CD14-positive monocyte (primary cell): ENCODE data around the gene SAT2. TPM values are rescaled to one million over a fixed set of nuclear protein-coding genes. Genes with fewer than 3 reads are reported as not detected.

Source experiments
- DNase-seq, 3 donors: peaks; one replicate each; pipeline ENCODE4 v3.0.0-alpha.2; 2011 to 2022
- H2AFZ ChIP-seq: 2 replicates; pipeline ENCODE4 v1.6.0; 2012; ENCODE audit warnings: mild to moderate bottlenecking, low read depth, low read length, inconsistent platforms; ENCODE audit not compliant: insufficient read depth, poor library complexity, severe bottlenecking
- H3K27ac ChIP-seq, 2 donors: 1 replicate in 1 of 2; 2 replicates in 1 of 2; pipeline ENCODE4 v1.5.1; 2012 to 2013; ENCODE audit warnings: low read length in 2 of 2, control low read depth in 1 of 2, inconsistent platforms in 1 of 2, low read depth in 1 of 2, mild to moderate bottlenecking in 1 of 2
- H3K27me3 ChIP-seq, 2 donors: one replicate each; pipeline versions ENCODE4 v1.6.0 to v1.6.1; 2011 to 2013; ENCODE audit warnings: low read length in 2 of 2; ENCODE audit not compliant: control insufficient read depth in 2 of 2, insufficient read depth in 2 of 2
- H3K36me3 ChIP-seq, 2 donors: replicated peaks in 1 of 2; 1 replicate in 1 of 2; 2 replicates in 1 of 2; pipeline versions ENCODE4 v1.5.1 to v1.6.1; 2012 to 2013; ENCODE audit warnings: low read length in 2 of 2, control low read depth in 1 of 2, inconsistent platforms in 1 of 2, mild to moderate bottlenecking in 1 of 2; ENCODE audit not compliant: insufficient read depth in 2 of 2, control insufficient read depth in 1 of 2
- H3K4me1 ChIP-seq, 2 donors: 1 replicate in 1 of 2; 2 replicates in 1 of 2; pipeline versions ENCODE4 v1.5.1 to v1.6.1; 2012 to 2013; ENCODE audit warnings: low read length in 2 of 2, control low read depth in 1 of 2, inconsistent platforms in 1 of 2, mild to moderate bottlenecking in 1 of 2, moderate library complexity in 1 of 2; ENCODE audit not compliant: insufficient read depth in 2 of 2, control insufficient read depth in 1 of 2
- H3K4me2 ChIP-seq: replicated peaks from 2 replicates; pipeline ENCODE3; 2012; ENCODE audit warnings: low read length, moderate library complexity, mild to moderate bottlenecking; ENCODE audit not compliant: poor library complexity, severe bottlenecking; ENCODE audit errors: extremely low read depth
- H3K4me3 ChIP-seq, 3 experiments: fragments of 200-600 bp in 1 of 3; sonication (generic) in 1 of 3; replicated peaks in 1 of 3; 1 replicate in 2 of 3; 2 replicates in 1 of 3; pipeline ENCODE4 v1.5.1; 2011 to 2013; ENCODE audit warnings: low read length in 3 of 3, mild to moderate bottlenecking in 3 of 3, control low read depth in 2 of 3, low read depth in 2 of 3, inconsistent platforms in 1 of 3, moderate library complexity in 1 of 3
- H3K79me2 ChIP-seq: 2 replicates; pipeline ENCODE4 v1.6.0; 2012; ENCODE audit warnings: mild to moderate bottlenecking, control low read depth, inconsistent platforms, low read length, moderate library complexity; ENCODE audit not compliant: insufficient read depth
- H3K9ac ChIP-seq: 2 replicates; pipeline ENCODE4 v1.6.0; 2017; ENCODE audit warnings: low read length, mild to moderate bottlenecking; ENCODE audit not compliant: insufficient read depth, poor library complexity, severe bottlenecking
- H3K9me3 ChIP-seq, 2 donors: replicated peaks in 1 of 2; 1 replicate in 1 of 2; 2 replicates in 1 of 2; pipeline versions ENCODE4 v1.5.1 to v1.6.1; 2012 to 2013; ENCODE audit warnings: low read length in 2 of 2, control low read depth in 1 of 2; ENCODE audit not compliant: control insufficient read depth in 1 of 2, insufficient read depth in 1 of 2
- H4K20me1 ChIP-seq: 2 replicates; pipeline ENCODE4 v1.6.0; 2012; ENCODE audit warnings: mild to moderate bottlenecking, low read length, control low read depth, moderate library complexity; ENCODE audit not compliant: insufficient read depth
- H3K27ac Mint-ChIP-seq, 7 donors: one replicate each; pipeline ENCODE4 v1.8.0; 2020; ENCODE audit warnings: mild to moderate bottlenecking in 7 of 7, mixed read lengths in 7 of 7, moderate library complexity in 6 of 7, inconsistent platforms in 2 of 7
- H3K27me3 Mint-ChIP-seq, 3 donors: one replicate each; pipeline ENCODE4 v1.8.0; 2021 to 2022; ENCODE audit warnings: low read depth in 3 of 3, mild to moderate bottlenecking in 3 of 3, mixed read lengths in 3 of 3, moderate library complexity in 3 of 3, inconsistent platforms in 1 of 3
- H3K36me3 Mint-ChIP-seq, 2 donors: one replicate each; pipeline ENCODE4 v1.8.0; 2020; ENCODE audit warnings: mixed read lengths in 2 of 2, inconsistent platforms in 1 of 2, mild to moderate bottlenecking in 1 of 2
- H3K4me1 Mint-ChIP-seq: one replicate; pipeline ENCODE4 v1.8.0; 2020; ENCODE audit warnings: mild to moderate bottlenecking, mixed read lengths
- H3K4me3 Mint-ChIP-seq, 2 donors: one replicate each; pipeline ENCODE4 v1.8.0; 2020; ENCODE audit warnings: mild to moderate bottlenecking in 2 of 2, mixed read lengths in 2 of 2, moderate library complexity in 1 of 2
- H3K9me3 Mint-ChIP-seq, 7 donors: one replicate each; pipeline ENCODE4 v1.8.0; 2020 to 2022; ENCODE audit warnings: mixed read lengths in 7 of 7, mild to moderate bottlenecking in 6 of 7, moderate library complexity in 6 of 7, inconsistent platforms in 2 of 7
- CTCF ChIP-seq: fragments of 200-600 bp; IDR thresholded peaks from one replicate; pipeline ENCODE4 v1.8.0; 2022; ENCODE audit warnings: antibody characterized with exemption, mild to moderate bottlenecking
- WGBS: methylation state at CpG from one replicate; pipeline ENCODE4 v1.1.5; 2013; ENCODE audit warnings: missing lambda C conversion rate; ENCODE audit not compliant: insufficient coverage; 5-methylcytosine and 5-hydroxymethylcytosine counted together
- intact Hi-C, 2 donors: fragments of 100-400 bp; cut with micrococcal nuclease; formaldehyde crosslinking; loops; one replicate each; pipeline versions ENCODE4 v1.15.0 to v1.15.1; 2023
- polyA plus RNA-seq, 3 donors: library from polyadenylated mRNA; depleted of rRNA in 1 of 3; unstranded in 2 of 3; stranded (reverse) in 1 of 3; fragments of 300-500 nt in 2 of 3; fragments of >200 nt in 1 of 3; fragmentation: Illumina TruSeq in 2 of 3; gene quantifications; 1 replicate in 2 of 3; 2 replicates in 1 of 3; pipeline ENCODE4 v1.2.3, GENCODE V29; 2012 to 2021

Gene SAT2
- polyA plus RNA-seq, 3 donors, result 83.4 to 155 (median 89.8) TPM

DNA sequence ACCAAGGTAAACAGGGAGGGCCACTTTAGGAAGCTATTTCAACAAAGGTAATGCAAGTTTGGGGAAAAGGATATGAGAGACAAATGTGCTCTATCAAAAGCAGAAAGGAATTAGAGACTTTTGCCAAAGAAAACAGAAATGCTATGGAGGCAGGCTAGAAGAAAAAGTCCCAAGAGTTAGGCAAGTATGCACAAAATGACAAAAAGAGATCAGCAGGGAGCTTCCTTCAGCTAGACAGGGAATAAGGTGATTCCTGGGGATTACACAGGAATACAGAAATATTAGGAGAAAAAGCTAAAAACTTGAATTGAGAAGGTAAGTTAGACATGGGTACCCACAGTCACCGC, 15.4 kb downstream of the SAT2 start:
- H4K20me1 ChIP-seq, result peaks cover 48% of the 10 kb centered on the region
- DNase-seq, result no peak
- intact Hi-C loops, result no loop called here
- Mint-ChIP-seq H3K9me3 (no peaks in the 10 kb centered on the region), H3K27me3 (peaks cover 0 to 2% (median 0%) of the 10 kb centered on the region in 3 donors), H3K4me1 (peaks cover 38% of the 10 kb centered on the region), H3K27ac (peak overlapping the region in 3 of 7 donors; percentile 0 to 73 (median 3)), H3K36me3 (peaks cover 9 to 18% of the 10 kb centered on the region in 2 donors), H3K4me3 (no peak overlapping the region)
- no peak overlapping the region for H2AFZ ChIP-seq
- no peak overlapping the region for H3K4me3 ChIP-seq
- 88% methylated on average over 1 of the region's 1 CpG for WGBS
- peaks cover 25 to 34% of the 10 kb centered on the region in 2 donors for H3K4me1 ChIP-seq
- H3K79me2 ChIP-seq, result peaks cover 64% of the 10 kb centered on the region
- H3K36me3 ChIP-seq, result peaks cover 3 to 12% of the 10 kb centered on the region in 2 donors
- no peak overlapping the region for H3K4me2 ChIP-seq
- no peak overlapping the region for H3K9ac ChIP-seq
- H3K9me3 ChIP-seq, result no peaks in the 10 kb centered on the region
- H3K27ac ChIP-seq, result no peak overlapping the region
- no peak for TF ChIP-seq CTCF
- H3K27me3 ChIP-seq, result no peaks in the 10 kb centered on the region

GRCh38 chr17:7611635-7612293, 15.9 kb downstream of the SAT2 start:
- Histone ChIP-seq H3K9ac (no peak overlapping the region), H3K9me3 (no peaks in the 10 kb centered on the region), H3K27ac (no peak overlapping the region), H3K4me3 (no peak overlapping the region), H3K79me2 (peaks cover 65% of the 10 kb centered on the region), H3K4me1 (peaks cover 25 to 34% of the 10 kb centered on the region in 2 donors), H3K4me2 (no peak overlapping the region), H3K36me3 (peaks cover 3 to 12% of the 10 kb centered on the region in 2 donors), H3K27me3 (no peaks in the 10 kb centered on the region), H2AFZ (no peak overlapping the region), H4K20me1 (peaks cover 48% of the 10 kb centered on the region)
- H3K27me3 Mint-ChIP-seq, result peaks cover 0 to 2% (median 0%) of the 10 kb centered on the region in 3 donors
- H3K4me3 Mint-ChIP-seq, result no peak overlapping the region
- TF ChIP-seq CTCF, result no peak
- no peak for DNase-seq
- intact Hi-C loops, result no loop called here
- H3K36me3 Mint-ChIP-seq, result peaks cover 9 to 18% of the 10 kb centered on the region in 2 donors
- peaks cover 38% of the 10 kb centered on the region for H3K4me1 Mint-ChIP-seq
- peak overlapping the region in 1 of 7 donors; percentile 3 for H3K27ac Mint-ChIP-seq
- no peaks in the 10 kb centered on the region for H3K9me3 Mint-ChIP-seq
- no CpG with 5 or more reads among the region's 3 CpGs for WGBS
